ENCODE results near the gene MSI2.

MSI2 gene

DNA sequence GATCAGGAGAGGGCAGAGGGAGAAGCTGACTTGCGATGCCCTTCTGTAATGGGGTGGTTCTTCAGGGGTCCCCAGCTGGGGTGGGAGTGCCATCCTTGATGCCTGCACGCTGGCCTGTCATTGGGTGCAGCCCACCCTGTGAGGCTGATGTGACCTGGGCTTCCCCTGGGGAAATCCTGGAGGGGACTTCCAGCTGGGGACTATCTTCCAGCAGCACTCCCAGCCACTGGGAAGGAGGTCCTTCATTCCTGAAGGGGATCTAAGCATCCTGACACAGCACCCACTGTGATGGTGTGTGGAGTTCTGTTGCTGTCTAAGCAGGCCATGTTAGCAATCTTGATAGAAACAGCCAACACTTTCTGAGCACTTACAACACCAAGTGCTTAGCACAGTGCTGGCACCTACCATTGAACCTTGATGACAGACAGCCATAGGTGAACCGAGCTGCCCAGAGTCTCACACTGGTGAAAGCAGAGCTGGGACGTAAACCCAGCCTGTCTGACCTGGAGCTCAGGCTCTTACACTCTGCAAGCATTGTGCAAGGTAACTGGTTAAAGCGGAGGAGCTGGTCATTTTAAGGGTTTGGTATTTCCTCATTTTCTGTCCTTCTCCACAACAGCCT is 277.5 kb downstream of the MSI2 start:
- Histone ChIP-seq H4K8ac (ENCODE audit: low read depth, low read length) (no peak overlapping the region), H3K4me2 (ENCODE audit: insufficient read depth, low read length, poor library complexity, severe bottlenecking) (no peak overlapping the region), H3K23ac (ENCODE audit: low read depth, low read length, poor library complexity) (no peak overlapping the region), H3K14ac (ENCODE audit: low read length) (no peak overlapping the region), H3K27ac (replicated peaks; ENCODE audit: low read length) (no peak overlapping the region), H3K4me1 (ENCODE audit: control insufficient read depth in 2 of 2, insufficient read depth in 1 of 2, low read depth in 1 of 2, low read length in 2 of 2) (peaks cover 39 to 56% of the 10 kb centered on the region in 2 donors), H2BK15ac (ENCODE audit: low read length) (no peak overlapping the region), H3K36me3 (replicated peaks in 1 of 2; ENCODE audit: control insufficient read depth in 2 of 2, insufficient read depth in 2 of 2, low read length in 2 of 2) (peaks cover 4 to 31% of the 10 kb centered on the region in 2 donors), H3K27me3 (ENCODE audit: control insufficient read depth in 3 of 3, insufficient read depth in 3 of 3, low read depth in 1 of 3, low read length in 3 of 3) (no peaks in the 10 kb centered on the region), H3K4me3 (ENCODE audit: low read length in 2 of 2) (no peak overlapping the region), H2BK5ac (ENCODE audit: low read length) (no peak overlapping the region), H3K79me1 (ENCODE audit: low read depth, low read length) (peaks cover 6% of the 10 kb centered on the region), H3K9me3 (replicated peaks in 1 of 2; ENCODE audit: control insufficient read depth in 2 of 2, insufficient read depth in 1 of 2, low read depth in 1 of 2, low read length in 2 of 2) (no peaks in the 10 kb centered on the region), H2BK120ac (ENCODE audit: low read depth, low read length) (no peak overlapping the region), H2AFZ (ENCODE audit: low read length) (no peak overlapping the region), H2AK5ac (ENCODE audit: low read depth, low read length) (peak overlapping the region; percentile 33), H3K18ac (ENCODE audit: low read length) (peak overlapping the region; percentile 91), H3K4ac (ENCODE audit: low read length) (no peak overlapping the region), H3K9ac (ENCODE audit: low read depth, low read length, poor library complexity) (no peak overlapping the region), H4K91ac (ENCODE audit: low read depth, low read length, poor library complexity) (no peak overlapping the region), H2BK12ac (ENCODE audit: low read length) (no peak overlapping the region)
- no CpG with 5 or more reads among the region's 5 CpGs for WGBS, 2 donors (ENCODE audit: extremely low coverage in 2 of 2, insufficient read length in 2 of 2, insufficient replicate concordance in 1 of 2)
- DNase-seq (ENCODE audit: low spot score) = no peak

DNA sequence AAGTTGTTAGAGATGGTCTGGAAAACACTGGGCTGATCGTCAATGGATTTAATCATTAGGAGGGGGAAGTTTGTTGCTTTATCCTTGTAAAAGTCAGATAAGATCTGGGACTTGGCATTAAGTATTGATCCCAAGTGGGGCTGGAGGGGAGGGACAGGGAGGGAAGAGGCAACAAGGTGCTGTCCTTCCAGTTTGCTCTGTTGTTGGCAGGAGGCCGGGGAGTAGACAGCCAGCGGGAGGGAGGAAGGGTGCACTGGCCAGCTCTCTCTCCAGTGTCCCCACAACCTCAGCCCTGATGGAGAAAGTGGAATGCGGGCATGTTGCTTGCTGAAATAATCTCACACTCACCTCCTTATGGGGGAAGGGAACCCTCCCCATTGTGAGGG is 278.5 kb downstream of the MSI2 start:
- Histone ChIP-seq H3K4me3 (ENCODE audit: low read length in 2 of 2) (no peak overlapping the region), H3K14ac (ENCODE audit: low read length) (no peak overlapping the region), H3K4me1 (ENCODE audit: control insufficient read depth in 2 of 2, insufficient read depth in 1 of 2, low read depth in 1 of 2, low read length in 2 of 2) (peaks cover 42 to 54% of the 10 kb centered on the region in 2 donors), H3K79me1 (ENCODE audit: low read depth, low read length) (peaks cover 6% of the 10 kb centered on the region), H3K27ac (replicated peaks; ENCODE audit: low read length) (no peak overlapping the region), H3K4ac (ENCODE audit: low read length) (no peak overlapping the region), H3K4me2 (ENCODE audit: insufficient read depth, low read length, poor library complexity, severe bottlenecking) (no peak overlapping the region), H2BK5ac (ENCODE audit: low read length) (no peak overlapping the region), H2AFZ (ENCODE audit: low read length) (no peak overlapping the region), H3K27me3 (ENCODE audit: control insufficient read depth in 3 of 3, insufficient read depth in 3 of 3, low read depth in 1 of 3, low read length in 3 of 3) (no peaks in the 10 kb centered on the region), H2BK15ac (ENCODE audit: low read length) (no peak overlapping the region), H3K18ac (ENCODE audit: low read length) (peak overlapping the region; percentile 89), H2BK120ac (ENCODE audit: low read depth, low read length) (no peak overlapping the region), H3K23ac (ENCODE audit: low read depth, low read length, poor library complexity) (no peak overlapping the region), H2AK5ac (ENCODE audit: low read depth, low read length) (peak overlapping the region; percentile 96), H4K91ac (ENCODE audit: low read depth, low read length, poor library complexity) (no peak overlapping the region), H3K9me3 (replicated peaks in 1 of 2; ENCODE audit: control insufficient read depth in 2 of 2, insufficient read depth in 1 of 2, low read depth in 1 of 2, low read length in 2 of 2) (no peaks in the 10 kb centered on the region), H3K36me3 (replicated peaks in 1 of 2; ENCODE audit: control insufficient read depth in 2 of 2, insufficient read depth in 2 of 2, low read length in 2 of 2) (peaks cover 4 to 31% of the 10 kb centered on the region in 2 donors), H2BK12ac (ENCODE audit: low read length) (no peak overlapping the region), H3K9ac (ENCODE audit: low read depth, low read length, poor library complexity) (peak overlapping the region; percentile 36), H4K8ac (ENCODE audit: low read depth, low read length) (peak overlapping the region; percentile 33)
- no CpG with 5 or more reads among the region's 4 CpGs for WGBS, 2 donors (ENCODE audit: extremely low coverage in 2 of 2, insufficient read length in 2 of 2, insufficient replicate concordance in 1 of 2)
- DNase-seq (ENCODE audit: low spot score) = no peak

DNA sequence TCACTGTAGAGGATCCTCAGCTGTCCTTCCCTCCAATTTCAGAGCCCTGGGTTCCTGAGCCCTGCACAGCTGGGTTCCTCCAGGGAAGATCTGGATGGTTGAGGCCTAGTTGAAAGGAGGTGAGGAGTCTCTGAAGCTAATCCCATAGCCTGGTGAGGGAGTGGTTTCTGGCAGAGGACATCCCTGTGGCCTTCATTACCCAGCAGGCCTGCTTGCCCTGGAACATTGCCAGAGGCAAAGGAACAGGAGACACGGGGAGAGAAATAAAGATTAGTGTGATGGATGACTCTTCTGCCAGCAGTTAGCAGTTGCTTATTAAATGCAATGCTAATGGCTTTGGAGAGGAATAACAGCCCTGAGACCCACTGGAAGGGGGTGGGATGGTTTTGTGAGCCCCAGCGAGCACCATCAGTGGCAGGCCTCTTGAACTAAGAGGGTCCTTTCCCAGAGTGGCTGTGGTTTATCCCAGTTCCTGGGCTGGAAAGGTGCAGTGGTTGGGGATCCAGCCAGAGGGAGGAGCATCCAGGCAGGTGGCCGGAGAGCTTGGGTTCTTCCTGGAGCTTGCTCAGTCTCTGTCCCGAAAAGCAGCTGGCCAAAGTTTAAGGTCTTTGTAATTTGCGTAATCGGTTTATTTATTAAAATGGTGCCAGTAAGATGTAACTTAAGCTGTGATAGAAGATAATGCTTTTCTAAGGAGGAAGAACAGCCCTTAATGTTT is 279.1 kb downstream of the MSI2 start:
- no peak overlapping the region for H3K23ac ChIP-seq (ENCODE audit: low read depth, low read length, poor library complexity)
- H3K9me3 ChIP-seq (replicated peaks in 1 of 2; ENCODE audit: control insufficient read depth in 2 of 2, insufficient read depth in 1 of 2, low read depth in 1 of 2, low read length in 2 of 2) = no peaks in the 10 kb centered on the region

GRCh38 chr17:57536289-57536688 is 280.0 kb downstream of the MSI2 start:
- H3K36me3 ChIP-seq (replicated peaks in 1 of 2; ENCODE audit: control insufficient read depth in 2 of 2, insufficient read depth in 2 of 2, low read length in 2 of 2) = peaks cover 4 to 30% of the 10 kb centered on the region in 2 donors
- H2BK15ac ChIP-seq (ENCODE audit: low read length) = no peak overlapping the region
- H3K4me1 ChIP-seq (ENCODE audit: control insufficient read depth in 2 of 2, insufficient read depth in 1 of 2, low read depth in 1 of 2, low read length in 2 of 2) = peaks cover 41 to 47% of the 10 kb centered on the region in 2 donors
- no peak overlapping the region for H3K4me2 ChIP-seq (ENCODE audit: insufficient read depth, low read length, poor library complexity, severe bottlenecking)
- no peak overlapping the region for H3K4me3 ChIP-seq (ENCODE audit: low read length in 2 of 2)
- H3K79me1 ChIP-seq (ENCODE audit: low read depth, low read length) = peaks cover 9% of the 10 kb centered on the region
- DNase-seq (ENCODE audit: low spot score) = no peak
- no peak overlapping the region for H3K9ac ChIP-seq (ENCODE audit: low read depth, low read length, poor library complexity)
- no peaks in the 10 kb centered on the region for H3K27me3 ChIP-seq (ENCODE audit: control insufficient read depth in 3 of 3, insufficient read depth in 3 of 3, low read depth in 1 of 3, low read length in 3 of 3)
- no peak overlapping the region for H2BK12ac ChIP-seq (ENCODE audit: low read length)
- no peak overlapping the region for H2BK5ac ChIP-seq (ENCODE audit: low read length)
- H2AFZ ChIP-seq (ENCODE audit: low read length) = no peak overlapping the region
- no peak overlapping the region for H4K91ac ChIP-seq (ENCODE audit: low read depth, low read length, poor library complexity)
- no peak overlapping the region for H4K8ac ChIP-seq (ENCODE audit: low read depth, low read length)
- H3K9me3 ChIP-seq (replicated peaks in 1 of 2; ENCODE audit: control insufficient read depth in 2 of 2, insufficient read depth in 1 of 2, low read depth in 1 of 2, low read length in 2 of 2) = no peaks in the 10 kb centered on the region
- H3K14ac ChIP-seq (ENCODE audit: low read length) = no peak overlapping the region
- no peak overlapping the region for H2BK120ac ChIP-seq (ENCODE audit: low read depth, low read length)
- no peak overlapping the region for H3K27ac ChIP-seq (replicated peaks; ENCODE audit: low read length)
- no peak overlapping the region for H3K23ac ChIP-seq (ENCODE audit: low read depth, low read length, poor library complexity)
- H3K4ac ChIP-seq (ENCODE audit: low read length) = no peak overlapping the region
- no peak overlapping the region for H3K18ac ChIP-seq (ENCODE audit: low read length)
- H2AK5ac ChIP-seq (ENCODE audit: low read depth, low read length) = no peak overlapping the region
- WGBS, 2 donors (ENCODE audit: extremely low coverage in 2 of 2, insufficient read length in 2 of 2, insufficient replicate concordance in 1 of 2) = no CpG with 5 or more reads among the region's 4 CpGs

More for the DNA sequence above, 279.1 kb downstream of the MSI2 start:
- no peaks in the 10 kb centered on the region for H3K27me3 ChIP-seq (ENCODE audit: control insufficient read depth in 3 of 3, insufficient read depth in 3 of 3, low read depth in 1 of 3, low read length in 3 of 3)
- peak overlapping the region; percentile 96 for H2AK5ac ChIP-seq (ENCODE audit: low read depth, low read length)
- H3K4ac ChIP-seq (ENCODE audit: low read length) = no peak overlapping the region
- peak overlapping the region; percentile 28 for H4K91ac ChIP-seq (ENCODE audit: low read depth, low read length, poor library complexity)
- H2AFZ ChIP-seq (ENCODE audit: low read length) = no peak overlapping the region
- no peak overlapping the region for H3K4me2 ChIP-seq (ENCODE audit: insufficient read depth, low read length, poor library complexity, severe bottlenecking)
- H3K9ac ChIP-seq (ENCODE audit: low read depth, low read length, poor library complexity) = peak overlapping the region; percentile 36
- no peak overlapping the region for H3K27ac ChIP-seq (replicated peaks; ENCODE audit: low read length)
- H2BK12ac ChIP-seq (ENCODE audit: low read length) = no peak overlapping the region
- no peak overlapping the region for H2BK15ac ChIP-seq (ENCODE audit: low read length)
- no peak overlapping the region for H2BK5ac ChIP-seq (ENCODE audit: low read length)
- DNase-seq (ENCODE audit: low spot score) = no peak
- H2BK120ac ChIP-seq (ENCODE audit: low read depth, low read length) = no peak overlapping the region
- no peak overlapping the region for H3K4me3 ChIP-seq (ENCODE audit: low read length in 2 of 2)
- WGBS, 2 donors (ENCODE audit: extremely low coverage in 2 of 2, insufficient read length in 2 of 2, insufficient replicate concordance in 1 of 2) = no CpG with 5 or more reads among the region's 6 CpGs
- H3K36me3 ChIP-seq (replicated peaks in 1 of 2; ENCODE audit: control insufficient read depth in 2 of 2, insufficient read depth in 2 of 2, low read length in 2 of 2) = peaks cover 4 to 31% of the 10 kb centered on the region in 2 donors
- peaks cover 38 to 49% of the 10 kb centered on the region in 2 donors for H3K4me1 ChIP-seq (ENCODE audit: control insufficient read depth in 2 of 2, insufficient read depth in 1 of 2, low read depth in 1 of 2, low read length in 2 of 2)
- peak overlapping the region; percentile 33 for H4K8ac ChIP-seq (ENCODE audit: low read depth, low read length)
- peaks cover 6% of the 10 kb centered on the region for H3K79me1 ChIP-seq (ENCODE audit: low read depth, low read length)
- H3K18ac ChIP-seq (ENCODE audit: low read length) = peak overlapping the region; percentile 89
- H3K14ac ChIP-seq (ENCODE audit: low read length) = no peak overlapping the region

All from neuronal stem cell (in vitro differentiated cells).